IPS-15b (cell line): ENCODE data around the gene OR8B4.
"Not testable (repeated sequence)": the region's sequence is repeated elsewhere in the genome, so short reads cannot be mapped to it uniquely, and the experiment has no call there.

Experiments
- H3K27me3 ChIP-seq: one replicate; pipeline ENCODE4 v1.6.1; 2013; ENCODE audit warnings: low read length; ENCODE audit not compliant: control insufficient read depth, insufficient read depth
- H3K36me3 ChIP-seq: one replicate; pipeline ENCODE4 v1.6.1; 2013; ENCODE audit warnings: low read length; ENCODE audit not compliant: control insufficient read depth, insufficient read depth
- H3K4me1 ChIP-seq: one replicate; pipeline ENCODE4 v1.6.1; 2013; ENCODE audit warnings: mild to moderate bottlenecking, low read length; ENCODE audit not compliant: control insufficient read depth, insufficient read depth
- H3K4me3 ChIP-seq: one replicate; pipeline ENCODE4 v1.5.1; 2013; ENCODE audit warnings: low read depth, low read length
- H3K9ac ChIP-seq: one replicate; pipeline ENCODE4 v1.6.1; 2013; ENCODE audit warnings: low read depth, mild to moderate bottlenecking, low read length
- H3K9me3 ChIP-seq: one replicate; pipeline ENCODE4 v1.6.1; 2013; ENCODE audit warnings: mild to moderate bottlenecking, low read length; ENCODE audit not compliant: control insufficient read depth, insufficient read depth

Gene OR8B4

DNA sequence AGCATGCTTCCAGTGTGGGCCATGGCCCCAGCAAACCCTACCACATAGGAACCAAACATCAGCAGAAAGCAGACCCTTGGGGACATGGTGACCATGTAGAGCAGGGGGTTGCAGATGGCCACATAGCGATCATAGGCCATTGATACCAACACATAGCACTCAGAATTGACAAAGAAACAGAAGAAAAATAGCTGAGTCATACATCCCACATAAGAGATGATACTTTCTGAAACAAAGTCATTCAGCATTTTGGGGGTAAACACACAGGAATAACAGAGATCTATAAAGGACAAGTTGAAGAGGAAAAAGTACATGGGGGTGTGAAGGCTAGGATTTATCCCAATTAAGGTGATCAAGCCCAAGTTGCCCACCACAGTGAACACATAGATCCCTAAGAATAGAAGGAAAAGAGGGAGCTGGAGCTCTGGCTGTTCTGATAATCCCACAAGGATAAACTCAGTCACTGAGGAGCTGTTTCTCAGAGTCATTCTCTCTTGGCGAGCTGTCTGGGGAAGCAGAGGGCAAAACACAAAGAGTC lies at the start of gene OR8B4:
Gene OR8B4, minus strand, starts transcription at position 488 of the 538 bp plus-strand sequence. Its CDS starts 0 bp downstream, at position 488.
- Histone ChIP-seq H3K4me3 (no peak within 1 kb of the TSS), H3K4me1 (no peaks in the 10 kb centered on the region), H3K36me3 (no peaks in the 10 kb centered on the region), H3K9me3 (no peaks in the 10 kb centered on the region), H3K9ac (no peak within 1 kb of the TSS), H3K27me3 (no peaks in the 10 kb centered on the region)

DNA sequence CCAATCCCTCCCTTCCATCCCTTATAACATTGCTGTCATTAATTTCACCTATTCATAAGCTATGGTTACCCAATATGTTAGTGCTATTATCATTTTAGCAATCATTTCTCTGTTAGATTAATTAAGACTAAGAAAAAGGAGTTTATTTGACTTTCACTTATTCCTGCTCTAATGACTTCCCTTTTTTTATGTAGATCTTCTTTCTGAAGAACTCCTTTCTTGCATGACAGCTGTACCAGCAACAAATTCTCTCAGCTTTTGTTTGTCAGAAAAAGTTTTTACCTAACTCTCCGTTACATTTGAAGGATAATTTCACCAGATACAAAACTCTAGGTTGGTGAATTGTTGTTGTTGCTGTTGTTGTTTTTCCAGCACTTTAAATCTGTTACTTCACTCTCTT lies 49.4 kb upstream of the OR8B4 start:
- Histone ChIP-seq H3K9me3 (no peaks in the 10 kb centered on the region), H3K27me3 (no peaks in the 10 kb centered on the region), H3K4me3 (no peak overlapping the region), H3K9ac (no peak overlapping the region), H3K4me1 (peaks cover 5% of the 10 kb centered on the region), H3K36me3 (no peaks in the 10 kb centered on the region)

DNA sequence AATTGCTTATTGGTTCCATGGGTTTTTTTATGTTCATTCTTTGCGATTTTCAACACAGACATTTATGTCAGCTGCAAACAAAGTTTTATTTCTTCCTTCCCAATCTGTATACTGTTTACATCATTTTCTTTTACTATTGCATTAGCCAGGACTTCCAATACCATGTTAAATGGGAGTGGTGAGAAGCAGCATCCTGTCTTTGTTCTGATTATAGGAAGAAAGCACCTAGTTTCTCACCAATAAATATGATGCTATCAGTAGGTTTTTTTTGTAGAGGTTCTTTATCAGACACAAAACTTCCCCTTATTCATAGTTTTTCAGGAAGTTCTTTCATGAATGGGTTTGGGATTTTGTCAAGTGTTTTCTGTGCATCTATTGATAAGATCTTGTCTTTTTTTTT lies 48.8 kb upstream of the OR8B4 start:
- Histone ChIP-seq H3K9ac (no peak overlapping the region), H3K9me3 (no peaks in the 10 kb centered on the region), H3K4me1 (peaks cover 5% of the 10 kb centered on the region), H3K36me3 (no peaks in the 10 kb centered on the region), H3K27me3 (no peaks in the 10 kb centered on the region), H3K4me3 (no peak overlapping the region)

DNA sequence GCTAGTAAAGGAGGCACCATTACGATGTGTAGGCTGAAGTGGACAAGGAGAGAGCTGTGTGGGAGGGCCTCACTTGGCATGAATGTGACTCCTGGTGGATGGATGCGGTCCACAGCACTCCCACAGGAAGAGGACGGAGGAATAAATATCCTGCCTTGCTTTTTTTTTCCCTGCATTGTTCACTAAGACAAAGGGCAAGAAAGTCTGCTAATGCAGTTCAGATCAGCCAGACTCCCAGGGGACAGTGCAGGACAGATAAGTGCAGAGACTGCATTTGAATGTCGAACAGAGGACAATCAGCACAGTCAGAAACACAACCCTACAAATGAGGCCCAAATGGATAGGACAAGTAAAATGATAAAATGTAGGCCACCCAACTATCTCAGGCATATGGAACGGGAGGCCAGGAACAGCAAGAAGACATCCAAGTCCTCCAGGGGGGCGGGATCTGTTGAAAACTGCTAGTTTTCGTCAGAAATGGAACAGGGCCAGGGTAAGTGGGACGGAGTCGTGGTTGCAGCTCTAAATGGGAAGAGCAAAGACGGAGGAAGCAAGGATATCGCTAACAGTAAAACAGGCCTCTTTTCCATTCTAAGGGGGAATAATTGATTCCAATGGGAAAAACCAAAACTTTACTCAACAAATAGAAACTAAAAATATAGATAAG lies 46.0 kb upstream of the OR8B4 start:
- no peaks in the 10 kb centered on the region for H3K9me3 ChIP-seq
- H3K4me3 ChIP-seq = no peak overlapping the region
- peaks cover 5% of the 10 kb centered on the region for H3K4me1 ChIP-seq

GRCh38 chr11:124467381-124467927 lies 42.8 kb upstream of the OR8B4 start:
- Histone ChIP-seq H3K9ac (no peak overlapping the region), H3K9me3 (no peaks in the 10 kb centered on the region), H3K4me3 (no peak overlapping the region), H3K4me1 (no peaks in the 10 kb centered on the region), H3K36me3 (no peaks in the 10 kb centered on the region), H3K27me3 (no peaks in the 10 kb centered on the region)

More for the DNA sequence above, 46.0 kb upstream of the OR8B4 start:
- no peaks in the 10 kb centered on the region for H3K36me3 ChIP-seq
- H3K27me3 ChIP-seq = no peaks in the 10 kb centered on the region
- no peak overlapping the region for H3K9ac ChIP-seq

DNA sequence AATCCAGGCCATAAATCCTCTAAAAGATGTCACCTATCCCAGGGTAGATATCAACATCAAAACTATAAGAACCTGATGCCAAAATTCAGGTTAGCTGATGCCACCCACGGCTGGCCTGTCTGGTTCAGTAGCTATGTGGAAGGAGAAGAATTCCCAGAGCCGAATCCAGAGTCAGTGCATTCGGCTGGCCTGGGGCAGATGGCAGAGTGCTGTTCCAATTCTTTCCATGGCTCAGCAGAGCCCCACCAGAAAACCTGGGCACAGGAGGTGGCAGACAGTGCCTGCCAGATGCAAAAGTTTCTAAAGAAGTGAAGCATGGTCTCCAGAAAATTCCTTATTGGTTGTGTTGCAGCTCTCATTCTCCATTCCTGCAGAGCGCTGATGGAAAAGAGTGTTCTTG lies 40.7 kb upstream of the OR8B4 start:
- no peak overlapping the region for H3K4me3 ChIP-seq
- H3K9ac ChIP-seq = no peak overlapping the region
- no peaks in the 10 kb centered on the region for H3K27me3 ChIP-seq
- no peaks in the 10 kb centered on the region for H3K4me1 ChIP-seq
- no peaks in the 10 kb centered on the region for H3K36me3 ChIP-seq
- H3K9me3 ChIP-seq = no peaks in the 10 kb centered on the region

GRCh38 chr11:124463990-124464389 lies 39.3 kb upstream of the OR8B4 start:
- Histone ChIP-seq H3K4me1 (no peaks in the 10 kb centered on the region), H3K4me3 (no peak overlapping the region), H3K27me3 (no peaks in the 10 kb centered on the region), H3K9ac (no peak overlapping the region), H3K9me3 (no peaks in the 10 kb centered on the region), H3K36me3 (no peaks in the 10 kb centered on the region)

DNA sequence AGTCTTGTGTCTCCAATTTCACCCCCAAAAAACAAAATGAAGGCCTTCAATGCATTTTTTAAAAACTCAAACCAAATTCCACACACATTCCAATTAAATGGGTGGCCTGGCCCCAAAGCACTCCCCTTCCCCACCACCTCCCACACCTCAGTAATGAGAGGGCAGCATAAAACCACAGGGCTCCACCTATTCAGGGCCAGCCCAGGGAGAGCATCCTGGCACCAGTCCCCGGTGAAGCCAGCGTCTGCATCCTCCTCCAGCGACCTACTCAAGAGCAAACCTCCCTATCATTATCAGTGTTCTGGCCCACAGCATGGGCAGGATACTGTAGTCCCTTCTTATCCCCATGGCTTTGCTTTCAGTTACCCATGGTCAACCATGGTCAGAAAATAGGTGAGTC lies 38.7 kb upstream of the OR8B4 start:
- Histone ChIP-seq H3K9me3 (no peaks in the 10 kb centered on the region), H3K4me1 (no peaks in the 10 kb centered on the region), H3K36me3 (no peaks in the 10 kb centered on the region), H3K9ac (no peak overlapping the region), H3K4me3 (no peak overlapping the region), H3K27me3 (no peaks in the 10 kb centered on the region)

DNA sequence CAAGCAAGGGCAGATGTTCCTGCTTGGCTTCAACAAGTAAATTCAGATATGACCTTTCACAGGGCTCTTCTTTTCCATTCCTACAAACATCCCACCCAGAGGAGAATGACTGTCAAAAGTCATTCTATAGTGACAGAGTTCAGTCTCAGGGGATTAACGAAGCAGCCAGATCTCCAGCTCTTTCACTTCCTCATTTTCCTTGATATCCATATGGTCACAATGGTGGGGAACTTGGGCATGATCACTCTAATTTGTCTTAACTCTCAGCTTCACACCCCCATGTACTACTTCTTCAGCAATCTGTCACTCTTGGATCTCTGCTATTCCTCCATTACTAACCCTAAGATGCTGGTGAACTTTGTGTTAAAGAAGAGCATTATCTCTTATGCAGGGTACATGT lies 35.8 kb upstream of the OR8B4 start:
- no peaks in the 10 kb centered on the region for H3K27me3 ChIP-seq

GRCh38 chr11:124459379-124459778 lies 34.7 kb upstream of the OR8B4 start:
- H3K27me3 ChIP-seq, H3K4me3 ChIP-seq, H3K9ac ChIP-seq, H3K9me3 ChIP-seq, H3K36me3 ChIP-seq, H3K4me1 ChIP-seq: not testable (repeated sequence)

More for the DNA sequence above, 35.8 kb upstream of the OR8B4 start:
- Histone ChIP-seq H3K4me3 (no peak overlapping the region), H3K9ac (no peak overlapping the region), H3K9me3 (no peaks in the 10 kb centered on the region), H3K4me1 (no peaks in the 10 kb centered on the region), H3K36me3 (no peaks in the 10 kb centered on the region)

- Histone ChIP-seq H3K4me1 (peaks cover 4% of the 10 kb centered on the region), H3K27me3 (no peaks in the 10 kb centered on the region), H3K9me3 (no peaks in the 10 kb centered on the region), H3K9ac (no peak overlapping the region), H3K4me3 (no peak overlapping the region), H3K36me3 (no peaks in the 10 kb centered on the region)
These were observed 29.9 kb upstream of the OR8B4 start for GRCh38 chr11:124454552-124454951.

DNA sequence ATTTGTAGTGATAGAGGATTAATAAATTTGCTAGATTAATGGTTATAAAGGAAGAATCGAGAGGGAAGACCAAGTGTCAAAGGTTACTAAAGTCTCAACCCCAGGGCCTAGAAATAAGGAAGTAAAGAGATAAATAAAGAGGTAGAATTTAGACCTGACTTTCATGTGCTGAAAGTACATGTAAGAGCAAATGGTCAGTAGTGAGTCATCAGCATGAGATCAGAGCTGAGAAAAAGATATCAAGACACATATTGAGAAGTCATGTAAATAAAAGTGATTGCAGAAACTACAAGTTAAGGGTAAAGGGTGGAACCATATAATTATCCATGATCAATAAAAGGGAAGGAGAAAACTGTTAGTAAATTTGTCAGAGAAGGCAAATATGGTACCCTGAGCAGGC lies 22.2 kb upstream of the OR8B4 start:
- Histone ChIP-seq H3K4me1 (no peaks in the 10 kb centered on the region), H3K9me3 (no peaks in the 10 kb centered on the region), H3K36me3 (no peaks in the 10 kb centered on the region), H3K9ac (no peak overlapping the region), H3K4me3 (no peak overlapping the region), H3K27me3 (no peaks in the 10 kb centered on the region)
